Gastrocnemius medialis (tissue), 4 donors: ENCODE results near the gene KPNA1. TPM values are rescaled to one million over a fixed set of nuclear protein-coding genes. Genes with fewer than 3 reads are reported as not detected.
"Not testable (repeated sequence)": the region's sequence is repeated elsewhere in the genome, so short reads cannot be mapped to it uniquely, and the experiment has no call there.

ENCODE experiments used
- ATAC-seq, 2 donors: fragments of 150-250 bp; one replicate each; pipeline ENCODE4 v1.9.1; 2016
- DNase-seq, 2 donors: peaks; one replicate each; pipeline ENCODE4 v3.0.0-alpha.2; 2019
- H3K27ac ChIP-seq, 4 donors: fragments of 200-600 bp; sonication (generic); 1 replicate in 1 of 4; 2 replicates in 3 of 4; pipeline ENCODE4 v1.5.1; 2016 to 2018; ENCODE audit warnings: mild to moderate bottlenecking in 2 of 4, moderate library complexity in 1 of 4
- H3K27me3 ChIP-seq, 3 donors: fragments of 200-600 bp; sonication (generic) in 2 of 3; 1 replicate in 1 of 3; 2 replicates in 2 of 3; pipeline versions ENCODE4 v1.5.1 to v1.6.0; 2016 to 2019; ENCODE audit warnings: mild to moderate bottlenecking in 1 of 3, moderate library complexity in 1 of 3
- H3K36me3 ChIP-seq, 2 donors: fragments of 200-600 bp; sonication (generic) in 1 of 2; one replicate each; pipeline ENCODE4 v1.5.1; 2017 to 2018
- H3K4me1 ChIP-seq, 2 donors: fragments of 200-600 bp; sonication (generic) in 1 of 2; one replicate each; pipeline ENCODE4 v1.5.1; 2016 to 2017; ENCODE audit warnings: mild to moderate bottlenecking in 2 of 2
- H3K4me3 ChIP-seq, 4 donors: fragments of 200-600 bp; sonication (generic) in 3 of 4; 1 replicate in 1 of 4; 2 replicates in 3 of 4; pipeline ENCODE4 v1.5.1; 2016 to 2019; ENCODE audit warnings: mild to moderate bottlenecking in 2 of 4
- H3K9me3 ChIP-seq, 3 donors: fragments of 200-600 bp; sonication (generic) in 2 of 3; 1 replicate in 1 of 3; 2 replicates in 2 of 3; pipeline ENCODE4 v1.5.1; 2016 to 2019
- CTCF ChIP-seq, 5 experiments: fragments of 450-650 bp in 3 of 5; fragments of 200-600 bp in 2 of 5; sonication (generic) in 2 of 5; IDR thresholded peaks in 4 of 5; conservative IDR thresholded peaks in 1 of 5; 1 replicate in 4 of 5; 2 replicates in 1 of 5; pipeline ENCODE4 v1.5.1; 2016 to 2019; ENCODE audit warnings: antibody characterized with exemption in 5 of 5, mild to moderate bottlenecking in 3 of 5, moderate library complexity in 3 of 5
- POLR2A ChIP-seq, 2 donors: fragments of 450-650 bp; IDR thresholded peaks; one replicate each; pipeline ENCODE4 v1.6.1; 2017; ENCODE audit warnings: antibody characterized with exemption in 2 of 2, mild to moderate bottlenecking in 2 of 2, moderate library complexity in 2 of 2
- in situ Hi-C, 4 donors: fragments of 200-750 bp; cut with MboI; loops; one replicate each; pipeline versions ENCODE4 v1.15.0 to v1.8.0; 2017; ENCODE audit warnings: low sequenced_read_pairs in 4 of 4
- intact Hi-C: fragments of 100-400 bp; cut with DNase I; formaldehyde crosslinking; loops from one replicate; pipeline ENCODE4 v1.15.1; 2023; ENCODE audit warnings: low total_unique reads
- total RNA-seq, 4 donors: library from RNA; depleted of rRNA; stranded (reverse); fragments of >200 nt; gene quantifications; one replicate each; pipeline versions ENCODE4 v1.1.0 to v1.2.3, GENCODE V29; 2016

Gene KPNA1
- total RNA-seq, 4 donors from 2014 or later, result 108 to 119 (median 112) TPM

GRCh38 chr3:122502139-122502538 is 12.6 kb downstream of the KPNA1 start:
- TF ChIP-seq POLR2A (IDR thresholded peaks at IDR 0.05) (no peak), CTCF (IDR thresholded peaks at IDR 0.05 in 4 of 5, conservative IDR thresholded peaks at IDR 0.05 in 1 of 5) (no peak)
- peaks cover 51 to 87% of the 10 kb centered on the region in 2 donors for H3K4me1 ChIP-seq
- ATAC-seq (no peak), DNase-seq (no peak)
- peak overlapping the region; percentile 67 to 83 (median 75) for H3K27ac ChIP-seq
- in situ Hi-C loops, result loop anchor here in 1 of 4 donors (10.0 kb wide), 1 partner anchor 87 kb away; the partner anchor contains the start of gene WDR5B
- intact Hi-C loops, result no loop called here
- H3K27me3 ChIP-seq, result no peaks in the 10 kb centered on the region
- H3K4me3 ChIP-seq, result no peak overlapping the region
- H3K36me3 ChIP-seq, result no peaks in the 10 kb centered on the region
- no peaks in the 10 kb centered on the region for H3K9me3 ChIP-seq

- Histone ChIP-seq H3K27ac (peak overlapping the region; percentile 67 to 83 (median 75)), H3K4me1 (peaks cover 50 to 88% of the 10 kb centered on the region in 2 donors)
- H3K27me3 ChIP-seq, H3K36me3 ChIP-seq, H3K4me3 ChIP-seq, H3K9me3 ChIP-seq, intact Hi-C loops: not testable (repeated sequence)
- in situ Hi-C loops, result loop anchor here in 1 of 4 donors (10.0 kb wide), 1 partner anchor 86 kb away; the partner anchor contains the start of gene WDR5B
- peak; percentile 47 to 84 for DNase-seq
- ATAC-seq, result peak; percentile 59 to 62
Measured at GRCh38 chr3:122500964-122501363, 13.8 kb downstream of the KPNA1 start.

- Histone ChIP-seq H3K36me3 (peaks cover 0 to 27% of the 10 kb centered on the region in 2 donors), H3K4me1 (peaks cover 48 to 75% of the 10 kb centered on the region in 2 donors), H3K9me3 (no peaks in the 10 kb centered on the region), H3K4me3 (no peak overlapping the region), H3K27me3 (no peaks in the 10 kb centered on the region), H3K27ac (peak overlapping the region; percentile 47 to 83 (median 68))
- intact Hi-C loops (no loop called here), in situ Hi-C loops (no loop called here)
- no peak for TF ChIP-seq CTCF (IDR thresholded peaks at IDR 0.05 in 4 of 5, conservative IDR thresholded peaks at IDR 0.05 in 1 of 5)
- no peak for TF ChIP-seq POLR2A (IDR thresholded peaks at IDR 0.05)
- no peak for DNase-seq
- ATAC-seq, result no peak
Measured at GRCh38 chr3:122498152-122498551, 16.6 kb downstream of the KPNA1 start.

GRCh38 chr3:122497425-122497824 is 17.3 kb downstream of the KPNA1 start:
- ATAC-seq (peak; percentile 80 to 92), DNase-seq (peak; percentile 26 to 48)
- Histone ChIP-seq H3K27me3 (no peaks in the 10 kb centered on the region), H3K36me3 (peaks cover 0 to 27% of the 10 kb centered on the region in 2 donors), H3K27ac (peak overlapping the region; percentile 47 to 83 (median 68)), H3K4me1 (peaks cover 42 to 68% of the 10 kb centered on the region in 2 donors), H3K9me3 (no peaks in the 10 kb centered on the region), H3K4me3 (no peak overlapping the region)
- TF ChIP-seq CTCF (IDR thresholded peaks at IDR 0.05 in 4 of 5, conservative IDR thresholded peaks at IDR 0.05 in 1 of 5) (no peak), POLR2A (IDR thresholded peaks at IDR 0.05) (no peak)
- in situ Hi-C loops, result no loop called here
- intact Hi-C loops, result no loop called here

GRCh38 chr3:122496508-122496907 is 18.2 kb downstream of the KPNA1 start:
- intact Hi-C loops, result no loop called here
- no peak for ATAC-seq
- H3K27ac ChIP-seq, result peak overlapping the region; percentile 47 to 83 (median 68)
- H3K27me3 ChIP-seq, result no peaks in the 10 kb centered on the region
- no peak overlapping the region for H3K4me3 ChIP-seq
- in situ Hi-C loops, result no loop called here
- H3K36me3 ChIP-seq, result peaks cover 0 to 27% of the 10 kb centered on the region in 2 donors
- TF ChIP-seq CTCF (IDR thresholded peaks at IDR 0.05 in 4 of 5, conservative IDR thresholded peaks at IDR 0.05 in 1 of 5), result no peak
- TF ChIP-seq POLR2A (IDR thresholded peaks at IDR 0.05), result no peak
- peaks cover 33 to 59% of the 10 kb centered on the region in 2 donors for H3K4me1 ChIP-seq
- no peaks in the 10 kb centered on the region for H3K9me3 ChIP-seq
- DNase-seq, result no peak
